ENCODE results near the gene TAF1D.

The TAF1D gene

GRCh38 chr11:93718057-93718563 lies 23.2 kb downstream of the TAF1D start:
- no peak for DNase-seq

GRCh38 chr11:93717501-93717900 lies 23.8 kb downstream of the TAF1D start:
- DNase-seq, result no peak

- DNase-seq, result no peak
Observed at GRCh38 chr11:93715797-93716396, 25.4 kb downstream of the TAF1D start.

DNA sequence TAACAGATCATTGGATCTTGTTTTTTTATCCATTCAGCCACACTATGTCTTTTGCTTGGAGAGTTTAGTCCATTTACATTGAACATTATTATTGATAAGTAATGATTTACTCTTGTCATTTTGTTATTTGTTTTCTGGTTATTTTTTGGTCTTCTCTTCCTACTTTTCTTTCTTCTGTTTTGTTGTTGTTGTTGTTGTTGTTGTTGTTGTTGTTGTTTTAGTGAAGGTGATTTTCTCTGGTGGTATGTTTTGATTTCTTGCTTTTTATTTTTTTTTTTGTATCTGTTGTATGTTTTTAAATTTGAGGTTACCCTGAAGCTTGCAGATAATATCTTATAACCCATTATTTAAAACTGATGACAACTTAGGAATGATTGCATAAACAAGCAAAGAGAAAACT lies 28.6 kb downstream of the TAF1D start:
- DNase-seq, result no peak

DNA sequence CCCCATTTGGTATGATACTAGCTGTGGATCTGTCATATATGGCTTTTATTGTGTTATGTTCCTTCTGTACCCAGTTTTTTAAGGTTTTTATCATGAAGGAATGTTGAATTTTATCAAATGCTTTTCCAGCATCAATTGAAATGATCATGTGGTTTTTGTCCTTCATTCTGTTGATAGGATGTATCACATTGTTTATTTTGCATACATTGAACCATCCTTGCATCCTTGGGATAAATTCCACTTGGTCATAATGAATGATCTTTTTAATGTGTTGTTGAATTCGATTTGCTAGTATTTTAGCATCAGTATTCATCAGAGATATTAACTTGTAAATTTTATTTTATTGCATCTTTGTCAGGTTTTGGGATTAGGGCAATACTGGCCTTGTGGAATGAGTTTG lies 31.1 kb downstream of the TAF1D start:
- DNase-seq, result no peak

- no peak for DNase-seq
Observed at GRCh38 chr11:93704237-93704636, 37.1 kb downstream of the TAF1D start.

DNA sequence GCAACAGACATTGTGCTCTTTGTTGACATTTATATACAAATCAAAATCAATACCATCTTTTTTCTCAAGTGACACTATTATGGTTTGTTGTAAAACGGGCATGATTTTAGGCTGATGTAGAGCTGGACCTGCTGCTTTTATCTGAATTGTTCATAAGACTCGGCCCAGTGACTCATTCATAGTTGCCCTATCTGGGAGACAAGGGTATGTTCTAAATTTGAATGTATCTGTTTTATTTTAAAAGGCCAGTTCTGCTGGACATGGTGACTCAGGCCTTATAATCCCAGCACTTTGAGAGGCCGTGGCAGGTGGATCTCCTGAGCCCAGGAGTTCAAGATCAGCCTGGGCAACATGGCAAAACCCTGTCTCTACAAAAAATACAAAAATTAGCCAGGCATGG lies 40.5 kb downstream of the TAF1D start:
- DNase-seq, result no peak

DNA sequence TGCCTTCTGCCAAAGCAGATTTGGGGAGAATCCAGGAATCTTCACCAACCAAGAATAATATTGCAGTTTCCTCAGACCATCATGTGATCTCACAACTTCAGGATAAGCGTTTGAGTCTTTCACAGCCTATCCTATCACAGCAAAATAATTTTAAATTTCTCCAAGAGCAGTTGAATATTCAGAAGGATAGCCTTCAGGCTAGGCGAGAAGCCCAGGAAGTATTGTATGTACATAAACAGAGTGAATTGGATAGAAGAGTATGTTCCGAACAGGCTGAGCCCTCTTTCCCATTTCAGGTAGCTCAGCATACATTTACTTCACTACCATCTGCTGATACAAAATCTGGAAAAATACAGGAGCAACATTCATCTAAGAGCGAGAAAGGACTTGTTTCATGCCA lies 43.7 kb downstream of the TAF1D start:
- no peak for DNase-seq

DNA sequence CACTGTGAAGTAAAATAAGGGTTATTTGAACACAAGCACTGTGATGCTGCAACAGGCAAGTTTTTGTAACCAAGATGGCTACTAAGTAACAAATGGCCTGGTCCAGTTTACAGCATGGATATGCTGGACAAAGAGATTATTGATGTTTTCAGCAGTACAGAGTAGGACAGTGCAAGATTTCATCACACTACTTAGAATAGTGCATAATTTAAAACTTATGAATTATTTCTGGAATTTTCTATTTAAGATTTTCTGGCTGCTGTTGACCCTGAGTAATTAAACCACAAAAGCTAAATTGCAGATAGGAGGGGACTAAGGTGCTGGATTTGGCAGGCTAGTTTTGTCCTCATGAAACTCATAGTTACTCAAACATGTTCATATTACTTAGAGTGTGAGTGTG lies 46.7 kb downstream of the TAF1D start:
- no peak for DNase-seq

- no peak for DNase-seq
Observed at GRCh38 chr11:93694109-93694508, 47.2 kb downstream of the TAF1D start.

DNA sequence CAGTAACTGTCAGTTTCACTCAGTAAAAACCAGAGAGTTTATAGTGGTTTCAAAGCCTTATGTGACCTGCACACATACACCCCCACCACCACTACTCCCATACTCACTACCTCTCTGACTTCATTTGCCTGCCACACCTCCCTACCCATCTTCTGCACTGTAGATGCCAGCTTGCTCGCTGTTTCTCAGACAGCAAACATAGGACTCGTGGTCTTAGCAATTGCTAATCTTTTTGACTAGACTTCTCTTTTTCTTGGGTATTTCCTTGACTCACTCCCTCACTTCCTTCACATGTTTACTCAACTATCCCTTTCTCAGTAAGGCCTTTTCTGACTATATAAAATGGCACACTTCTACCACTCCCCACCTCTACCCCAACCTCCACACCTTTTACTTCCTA lies 52.1 kb downstream of the TAF1D start:
- no peak for DNase-seq

GRCh38 chr11:93686812-93687211 lies 54.5 kb downstream of the TAF1D start:
- DNase-seq, result no peak

GRCh38 chr11:93686226-93686625 lies 55.1 kb downstream of the TAF1D start:
- no peak for DNase-seq
